ENCODE measurements around the gene ANKRD31.

- TF ChIP-seq TAF1 (IDR thresholded peaks at IDR 0.05; ENCODE audit: borderline replicate concordance, insufficient read depth, low read length) = no peak
- no peak for TF ChIP-seq REST (IDR thresholded peaks at IDR 0.05; ENCODE audit: insufficient read depth in 1 of 2, low read depth in 2 of 2, low read length in 2 of 2)
- TF ChIP-seq SIN3A (IDR thresholded peaks at IDR 0.05; ENCODE audit: borderline replicate concordance, insufficient read depth, low read length) = no peak
- TF ChIP-seq POLR2AphosphoS5 (IDR thresholded peaks at IDR 0.05; ENCODE audit: low read depth, low read length) = no peak
These were observed 967 bp downstream of the ANKRD31 start for GRCh38 chr5:75235711-75236110.
